Liver (tissue), 9 donors: ENCODE results near the gene RAB38. TPM values are rescaled to one million over a fixed set of nuclear protein-coding genes. Genes with fewer than 3 reads are reported as not detected.

Experiments
- DNase-seq: peaks from one replicate; pipeline ENCODE4 v3.0.0-alpha.2; 2017; ENCODE audit warnings: low spot score
- H3K27ac ChIP-seq, 2 donors: one replicate each; pipeline ENCODE4 v1.7.0; 2013; ENCODE audit warnings: inconsistent platforms in 2 of 2, low read length in 2 of 2, control low read depth in 1 of 2, low read depth in 1 of 2, mild to moderate bottlenecking in 1 of 2
- H3K27me3 ChIP-seq, 4 donors: one replicate each; pipeline versions ENCODE4 v1.6.1 to v1.7.0; 2013; ENCODE audit warnings: low read length in 3 of 4, inconsistent platforms in 1 of 4, mild to moderate bottlenecking in 1 of 4, moderate library complexity in 1 of 4; ENCODE audit not compliant: control insufficient read depth in 4 of 4, insufficient read depth in 4 of 4
- H3K36me3 ChIP-seq, 4 donors: one replicate each; pipeline versions ENCODE4 v1.6.1 to v1.7.0; 2013; ENCODE audit warnings: low read length in 3 of 4, mild to moderate bottlenecking in 3 of 4, low read depth in 1 of 4, moderate library complexity in 1 of 4; ENCODE audit not compliant: control insufficient read depth in 4 of 4, insufficient read depth in 3 of 4
- H3K4me1 ChIP-seq, 4 donors: one replicate each; pipeline versions ENCODE4 v1.6.1 to v1.7.0; 2013; ENCODE audit warnings: low read length in 3 of 4, mild to moderate bottlenecking in 3 of 4, moderate library complexity in 1 of 4; ENCODE audit not compliant: control insufficient read depth in 4 of 4, insufficient read depth in 4 of 4
- H3K4me3 ChIP-seq, 3 donors: one replicate each; pipeline versions ENCODE4 v1.6.1 to v1.7.0; 2013; ENCODE audit warnings: low read length in 3 of 3, control low read depth in 1 of 3, low read depth in 1 of 3, mild to moderate bottlenecking in 1 of 3
- H3K9ac ChIP-seq, 2 donors: one replicate each; pipeline ENCODE4 v1.7.0; 2013; ENCODE audit warnings: low read length in 2 of 2, mild to moderate bottlenecking in 2 of 2, moderate library complexity in 2 of 2, control low read depth in 1 of 2, low read depth in 1 of 2
- H3K9me3 ChIP-seq, 4 donors: one replicate each; pipeline versions ENCODE4 v1.6.1 to v1.7.0; 2013; ENCODE audit warnings: low read length in 3 of 4; ENCODE audit not compliant: control insufficient read depth in 4 of 4
- ATF3 ChIP-seq: IDR thresholded peaks from 2 replicates; pipeline ENCODE4 v1.6.1; 2016; ENCODE audit warnings: antibody characterized with exemption
- EGR1 ChIP-seq, 2 donors: IDR thresholded peaks; 2 replicates each; pipeline ENCODE4 v1.6.1; 2016 to 2018; ENCODE audit warnings: antibody characterized with exemption in 2 of 2, low read depth in 2 of 2
- FOXA1 ChIP-seq: IDR thresholded peaks from 2 replicates; pipeline ENCODE4 v1.6.1; 2016; ENCODE audit warnings: antibody characterized with exemption
- FOXA2 ChIP-seq: IDR thresholded peaks from 2 replicates; pipeline ENCODE4 v1.6.1; 2016; ENCODE audit warnings: antibody characterized with exemption
- GABPA ChIP-seq, 2 donors: IDR thresholded peaks in 1 of 2; conservative IDR thresholded peaks in 1 of 2; 2 replicates each; pipeline ENCODE4 v1.6.1; 2016; ENCODE audit warnings: antibody characterized with exemption in 2 of 2, mild to moderate bottlenecking in 1 of 2, moderate library complexity in 1 of 2
- HNF4A ChIP-seq, 2 donors: conservative IDR thresholded peaks; 2 replicates each; pipeline ENCODE4 v1.6.1; 2016; ENCODE audit warnings: antibody characterized with exemption in 2 of 2, mild to moderate bottlenecking in 2 of 2
- JUND ChIP-seq, 2 donors: IDR thresholded peaks; 2 replicates each; pipeline ENCODE4 v1.6.1; 2016; ENCODE audit warnings: antibody characterized with exemption in 2 of 2
- NR2F2 ChIP-seq: IDR thresholded peaks from 2 replicates; pipeline ENCODE4 v1.6.1; 2016; ENCODE audit warnings: antibody characterized with exemption
- RAD21 ChIP-seq, 2 donors: IDR thresholded peaks; 2 replicates each; pipeline ENCODE4 v1.6.1; 2016; ENCODE audit warnings: antibody characterized with exemption in 2 of 2, mild to moderate bottlenecking in 2 of 2
- RXRA ChIP-seq, 2 donors: IDR thresholded peaks; 2 replicates each; pipeline ENCODE4 v1.6.1; 2017 to 2018; ENCODE audit warnings: antibody characterized with exemption in 2 of 2, mild to moderate bottlenecking in 1 of 2
- SP1 ChIP-seq: IDR thresholded peaks from 2 replicates; pipeline ENCODE4 v1.6.1; 2018; ENCODE audit warnings: antibody characterized with exemption, mild to moderate bottlenecking
- YY1 ChIP-seq: IDR thresholded peaks from 2 replicates; pipeline ENCODE4 v1.6.1; 2016; ENCODE audit warnings: antibody characterized with exemption, mild to moderate bottlenecking
- polyA plus RNA-seq, 2 donors: library from polyadenylated mRNA; stranded (reverse) in 1 of 2; unstranded in 1 of 2; fragments of 200-250 nt in 1 of 2; fragments of >200 nt in 1 of 2; fragmentation: Nextera tagmentation in 1 of 2; extraction: Ambion mirVana in 1 of 2; gene quantifications; one replicate each; pipeline versions ENCODE4 v1.2.1 to v1.2.3, GENCODE V29; 2013 to 2015
- total RNA-seq, 2 donors: library from RNA; depleted of rRNA; stranded (reverse); fragments of >200 nt; gene quantifications; one replicate each; pipeline ENCODE4 v1.2.3, GENCODE V29; 2014
- TF ChIP-seq, protein P1 (sequence below): IDR thresholded peaks from 2 replicates; pipeline ENCODE4 v1.6.1; 2016; ENCODE audit warnings: antibody characterized with exemption
- TF ChIP-seq, protein P2 (sequence below): IDR thresholded peaks from 2 replicates; pipeline ENCODE4 v1.6.1; 2016; ENCODE audit warnings: antibody characterized with exemption, mild to moderate bottlenecking
- TF ChIP-seq, protein P3 (sequence below): IDR thresholded peaks from 2 replicates; pipeline ENCODE4 v1.6.1; 2016; ENCODE audit warnings: antibody characterized with exemption
- donor health status: healthy.
- donor health status: healthy.
- donor health status: healthy.
- donor health status: healthy.
- donor health status: healthy.

The RAB38 gene
- total and polyA plus RNA-seq, 4 donors = 0.32 to 2.2 (median 0.48) TPM

GRCh38 chr11:88105526-88105925 lies 69.7 kb downstream of the RAB38 start (continued):
- TF ChIP-seq GABPA (IDR thresholded peaks at IDR 0.05 in 1 of 2, conservative IDR thresholded peaks at IDR 0.05 in 1 of 2) (no peak), JUND (IDR thresholded peaks at IDR 0.05) (no peak)

- Histone ChIP-seq H3K9ac (no peak overlapping the region), H3K4me3 (no peak overlapping the region), H3K9me3 (no peaks in the 10 kb centered on the region), H3K27ac (peak overlapping the region; percentile 70 to 79), H3K36me3 (no peaks in the 10 kb centered on the region), H3K4me1 (peaks cover 5 to 15% (median 11%) of the 10 kb centered on the region in 4 donors), H3K27me3 (no peaks in the 10 kb centered on the region)
- no peak for DNase-seq
- TF ChIP-seq HNF4A (conservative IDR thresholded peaks at IDR 0.05) = peak; percentile 75 to 81
- TF ChIP-seq FOXA1 = peak; percentile 90
- no peak for TF ChIP-seq EGR1 (IDR thresholded peaks at IDR 0.05; ENCODE audit: low read depth in 2 of 2)
- TF ChIP-seq ATF3 = no peak
- TF ChIP-seq YY1 = peak; percentile 21
- TF ChIP-seq NR2F2 = no peak
- peak; percentile 50 for TF ChIP-seq SP1
- TF ChIP-seq, protein P1, sequence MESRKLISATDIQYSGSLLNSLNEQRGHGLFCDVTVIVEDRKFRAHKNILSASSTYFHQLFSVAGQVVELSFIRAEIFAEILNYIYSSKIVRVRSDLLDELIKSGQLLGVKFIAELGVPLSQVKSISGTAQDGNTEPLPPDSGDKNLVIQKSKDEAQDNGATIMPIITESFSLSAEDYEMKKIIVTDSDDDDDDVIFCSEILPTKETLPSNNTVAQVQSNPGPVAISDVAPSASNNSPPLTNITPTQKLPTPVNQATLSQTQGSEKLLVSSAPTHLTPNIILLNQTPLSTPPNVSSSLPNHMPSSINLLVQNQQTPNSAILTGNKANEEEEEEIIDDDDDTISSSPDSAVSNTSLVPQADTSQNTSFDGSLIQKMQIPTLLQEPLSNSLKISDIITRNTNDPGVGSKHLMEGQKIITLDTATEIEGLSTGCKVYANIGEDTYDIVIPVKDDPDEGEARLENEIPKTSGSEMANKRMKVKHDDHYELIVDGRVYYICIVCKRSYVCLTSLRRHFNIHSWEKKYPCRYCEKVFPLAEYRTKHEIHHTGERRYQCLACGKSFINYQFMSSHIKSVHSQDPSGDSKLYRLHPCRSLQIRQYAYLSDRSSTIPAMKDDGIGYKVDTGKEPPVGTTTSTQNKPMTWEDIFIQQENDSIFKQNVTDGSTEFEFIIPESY = peak; percentile 13
- TF ChIP-seq, protein P2, sequence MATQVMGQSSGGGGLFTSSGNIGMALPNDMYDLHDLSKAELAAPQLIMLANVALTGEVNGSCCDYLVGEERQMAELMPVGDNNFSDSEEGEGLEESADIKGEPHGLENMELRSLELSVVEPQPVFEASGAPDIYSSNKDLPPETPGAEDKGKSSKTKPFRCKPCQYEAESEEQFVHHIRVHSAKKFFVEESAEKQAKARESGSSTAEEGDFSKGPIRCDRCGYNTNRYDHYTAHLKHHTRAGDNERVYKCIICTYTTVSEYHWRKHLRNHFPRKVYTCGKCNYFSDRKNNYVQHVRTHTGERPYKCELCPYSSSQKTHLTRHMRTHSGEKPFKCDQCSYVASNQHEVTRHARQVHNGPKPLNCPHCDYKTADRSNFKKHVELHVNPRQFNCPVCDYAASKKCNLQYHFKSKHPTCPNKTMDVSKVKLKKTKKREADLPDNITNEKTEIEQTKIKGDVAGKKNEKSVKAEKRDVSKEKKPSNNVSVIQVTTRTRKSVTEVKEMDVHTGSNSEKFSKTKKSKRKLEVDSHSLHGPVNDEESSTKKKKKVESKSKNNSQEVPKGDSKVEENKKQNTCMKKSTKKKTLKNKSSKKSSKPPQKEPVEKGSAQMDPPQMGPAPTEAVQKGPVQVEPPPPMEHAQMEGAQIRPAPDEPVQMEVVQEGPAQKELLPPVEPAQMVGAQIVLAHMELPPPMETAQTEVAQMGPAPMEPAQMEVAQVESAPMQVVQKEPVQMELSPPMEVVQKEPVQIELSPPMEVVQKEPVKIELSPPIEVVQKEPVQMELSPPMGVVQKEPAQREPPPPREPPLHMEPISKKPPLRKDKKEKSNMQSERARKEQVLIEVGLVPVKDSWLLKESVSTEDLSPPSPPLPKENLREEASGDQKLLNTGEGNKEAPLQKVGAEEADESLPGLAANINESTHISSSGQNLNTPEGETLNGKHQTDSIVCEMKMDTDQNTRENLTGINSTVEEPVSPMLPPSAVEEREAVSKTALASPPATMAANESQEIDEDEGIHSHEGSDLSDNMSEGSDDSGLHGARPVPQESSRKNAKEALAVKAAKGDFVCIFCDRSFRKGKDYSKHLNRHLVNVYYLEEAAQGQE = peak; percentile 19
- TF ChIP-seq RAD21 (IDR thresholded peaks at IDR 0.05) = peak; percentile 10 to 24
- peak in 1 of 2 donors; percentile 43 for TF ChIP-seq RXRA (IDR thresholded peaks at IDR 0.05)
- TF ChIP-seq, protein P3, sequence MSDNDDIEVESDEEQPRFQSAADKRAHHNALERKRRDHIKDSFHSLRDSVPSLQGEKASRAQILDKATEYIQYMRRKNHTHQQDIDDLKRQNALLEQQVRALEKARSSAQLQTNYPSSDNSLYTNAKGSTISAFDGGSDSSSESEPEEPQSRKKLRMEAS = peak; percentile 59
- TF ChIP-seq FOXA2 = peak; percentile 93
- peak; percentile 79 to 87 for TF ChIP-seq JUND (IDR thresholded peaks at IDR 0.05)
These were observed 70.8 kb downstream of the RAB38 start for GRCh38 chr11:88104408-88104807.
